ENCODE data around the gene CACNA1C.

DNA sequence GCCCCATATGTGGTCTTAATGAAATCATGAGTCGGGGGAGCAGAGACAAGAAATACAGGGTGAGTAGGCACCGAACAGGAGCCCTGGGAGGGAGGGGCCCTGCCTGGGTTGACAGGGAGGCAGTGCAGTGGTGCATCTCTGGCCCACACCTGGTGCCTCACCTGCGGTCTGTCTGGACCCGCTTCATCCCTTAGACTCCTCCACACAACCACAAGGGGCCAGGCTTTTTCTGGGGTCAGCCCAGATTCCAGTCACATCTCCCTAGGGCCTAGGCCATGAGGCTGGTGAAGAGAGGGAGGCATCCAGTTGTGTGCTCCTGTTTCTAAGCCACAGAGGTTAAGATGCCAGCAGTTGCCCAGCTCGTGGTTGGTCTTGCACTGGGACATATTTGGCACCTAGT lies 398.7 kb downstream of the CACNA1C start:
- TF ChIP-seq EZH2 (IDR thresholded peaks at IDR 0.05; ENCODE audit: low read length, missing control alignments), result no peak
- TF ChIP-seq, protein P1, sequence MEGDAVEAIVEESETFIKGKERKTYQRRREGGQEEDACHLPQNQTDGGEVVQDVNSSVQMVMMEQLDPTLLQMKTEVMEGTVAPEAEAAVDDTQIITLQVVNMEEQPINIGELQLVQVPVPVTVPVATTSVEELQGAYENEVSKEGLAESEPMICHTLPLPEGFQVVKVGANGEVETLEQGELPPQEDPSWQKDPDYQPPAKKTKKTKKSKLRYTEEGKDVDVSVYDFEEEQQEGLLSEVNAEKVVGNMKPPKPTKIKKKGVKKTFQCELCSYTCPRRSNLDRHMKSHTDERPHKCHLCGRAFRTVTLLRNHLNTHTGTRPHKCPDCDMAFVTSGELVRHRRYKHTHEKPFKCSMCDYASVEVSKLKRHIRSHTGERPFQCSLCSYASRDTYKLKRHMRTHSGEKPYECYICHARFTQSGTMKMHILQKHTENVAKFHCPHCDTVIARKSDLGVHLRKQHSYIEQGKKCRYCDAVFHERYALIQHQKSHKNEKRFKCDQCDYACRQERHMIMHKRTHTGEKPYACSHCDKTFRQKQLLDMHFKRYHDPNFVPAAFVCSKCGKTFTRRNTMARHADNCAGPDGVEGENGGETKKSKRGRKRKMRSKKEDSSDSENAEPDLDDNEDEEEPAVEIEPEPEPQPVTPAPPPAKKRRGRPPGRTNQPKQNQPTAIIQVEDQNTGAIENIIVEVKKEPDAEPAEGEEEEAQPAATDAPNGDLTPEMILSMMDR (conservative IDR thresholded peaks at IDR 0.05 in 1 of 2, IDR thresholded peaks at IDR 0.05 in 1 of 2; ENCODE audit: low read depth in 1 of 2, low read length in 2 of 2), result no peak
